HEK293 (cell line): ENCODE data around the gene CORO2B.

ENCODE experiments used
- CTCF ChIA-PET: fragments of 350-600 bp; formaldehyde crosslinking; extraction: SDS; loops from one replicate; lab custom pipeline; 2021; ENCODE audit warnings: antibody characterized with exemption; lab: Yijun Ruan, JAX
- POLR2A ChIA-PET: fragments of 300-600 bp; formaldehyde crosslinking; extraction: SDS; loops from one replicate; lab custom pipeline; 2020; ENCODE audit warnings: antibody characterized with exemption, inconsistent platforms; lab: Yijun Ruan, JAX
- H3K27ac ChIP-seq: fragments of 200-500 bp; sonication (Bioruptor generic); 2 replicates; pipeline ENCODE4 v1.5.1; 2014; ENCODE audit warnings: low read depth, low read length, control low read depth, inconsistent platforms; ENCODE audit errors: extremely low read depth
- H3K36me3 ChIP-seq, 2 experiments: fragments of 200-500 bp in 1 of 2; sonication (Bioruptor generic) in 1 of 2; 1 replicate in 1 of 2; 2 replicates in 1 of 2; pipeline ENCODE4 v1.5.1; 2014 to 2017; ENCODE audit warnings: inconsistent platforms in 2 of 2, low read length in 2 of 2; ENCODE audit not compliant: control insufficient read depth in 2 of 2, insufficient read depth in 1 of 2
- H3K4me1 ChIP-seq: fragments of 200-500 bp; sonication (Bioruptor generic); 2 replicates; pipeline ENCODE4 v1.5.1; 2014; ENCODE audit warnings: mild to moderate bottlenecking, low read length, inconsistent platforms; ENCODE audit not compliant: control insufficient read depth, insufficient read depth
- H3K4me3 ChIP-seq: 2 replicates; pipeline ENCODE4 v1.5.1; 2011; ENCODE audit warnings: low read depth, mild to moderate bottlenecking, control low read depth, low read length, moderate library complexity
- H3K9me3 ChIP-seq: fragments of 200-500 bp; sonication (Bioruptor generic); 2 replicates; pipeline ENCODE4 v1.5.1; 2014; ENCODE audit warnings: low read depth, low read length, inconsistent platforms; ENCODE audit not compliant: control insufficient read depth, insufficient read depth
- BCL11A ChIP-seq: fragments of 450-650 bp; formaldehyde crosslinking; IDR thresholded peaks from 2 replicates; pipeline ENCODE4 v1.5.1; 2016; ENCODE audit warnings: low read depth, missing biosample characterization, missing genetic modification characterization
- EGR2 ChIP-seq: fragments of 450-650 bp; formaldehyde crosslinking; IDR thresholded peaks from 2 replicates; pipeline ENCODE4 v1.5.1; 2016; ENCODE audit warnings: low read depth, missing biosample characterization, missing genetic modification characterization
- GLIS1 ChIP-seq: fragments of 450-650 bp; formaldehyde crosslinking; IDR thresholded peaks from 2 replicates; pipeline ENCODE4 v1.5.1; 2016; ENCODE audit warnings: missing biosample characterization, missing genetic modification characterization
- KLF8 ChIP-seq: fragments of 450-650 bp; formaldehyde crosslinking; IDR thresholded peaks from 2 replicates; pipeline ENCODE4 v1.5.1; 2016; ENCODE audit warnings: missing biosample characterization, missing genetic modification characterization
- YY2 ChIP-seq: fragments of 450-650 bp; formaldehyde crosslinking; IDR thresholded peaks from 2 replicates; pipeline ENCODE4 v1.5.1; 2016; ENCODE audit warnings: missing biosample characterization, missing genetic modification characterization
- ZFHX2 ChIP-seq: fragments of 450-650 bp; formaldehyde crosslinking; conservative IDR thresholded peaks from 2 replicates; pipeline ENCODE4 v1.5.1; 2016; ENCODE audit warnings: missing biosample characterization, missing genetic modification characterization
- ZNF169 ChIP-seq: fragments of 450-650 bp; formaldehyde crosslinking; IDR thresholded peaks from 2 replicates; pipeline ENCODE4 v1.5.1; 2016; ENCODE audit warnings: missing biosample characterization, missing genetic modification characterization
- ZNF174 ChIP-seq: fragments of 450-650 bp; formaldehyde crosslinking; IDR thresholded peaks from 2 replicates; pipeline ENCODE4 v1.5.0; 2017; ENCODE audit warnings: missing biosample characterization, mild to moderate bottlenecking, missing genetic modification characterization
- ZNF19 ChIP-seq: fragments of 450-650 bp; formaldehyde crosslinking; IDR thresholded peaks from 2 replicates; pipeline ENCODE4; 2016; ENCODE audit warnings: missing biosample characterization, missing genetic modification characterization, low read depth
- ZNF394 ChIP-seq: fragments of 450-650 bp; formaldehyde crosslinking; IDR thresholded peaks from 2 replicates; pipeline ENCODE4 v1.5.1; 2016; ENCODE audit warnings: missing biosample characterization, missing genetic modification characterization, mild to moderate bottlenecking, moderate library complexity, borderline replicate concordance
- ZNF423 ChIP-seq: fragments of 450-650 bp; formaldehyde crosslinking; IDR thresholded peaks from 2 replicates; pipeline ENCODE4 v1.5.1; 2016; ENCODE audit warnings: missing biosample characterization, missing genetic modification characterization
- ZNF473 ChIP-seq: fragments of 450-650 bp; formaldehyde crosslinking; IDR thresholded peaks from 2 replicates; pipeline ENCODE4 v1.5.1; 2017; ENCODE audit warnings: missing biosample characterization, missing genetic modification characterization
- ZNF785 ChIP-seq: fragments of 450-650 bp; formaldehyde crosslinking; IDR thresholded peaks from 2 replicates; pipeline ENCODE4 v1.5.1; 2016; ENCODE audit warnings: missing biosample characterization, missing genetic modification characterization
- ZNF791 ChIP-seq: fragments of 450-650 bp; formaldehyde crosslinking; IDR thresholded peaks from 2 replicates; pipeline ENCODE4 v1.5.1; 2016; ENCODE audit warnings: missing biosample characterization, missing genetic modification characterization
- ZNF843 ChIP-seq: fragments of 450-650 bp; formaldehyde crosslinking; IDR thresholded peaks from 2 replicates; pipeline ENCODE4 v1.5.1; 2016; ENCODE audit warnings: missing biosample characterization, missing genetic modification characterization
- TF ChIP-seq, protein P1 (sequence below): fragments of 450-650 bp; formaldehyde crosslinking; IDR thresholded peaks from 2 replicates; pipeline ENCODE4 v1.5.1; 2017; ENCODE audit warnings: missing biosample characterization, missing genetic modification characterization
- TF ChIP-seq, protein P2 (sequence below): fragments of 450-650 bp; formaldehyde crosslinking; IDR thresholded peaks from 2 replicates; pipeline ENCODE4 v1.5.1; 2017; ENCODE audit warnings: missing biosample characterization, missing genetic modification characterization
- TF ChIP-seq, protein P3 (sequence below): fragments of 450-650 bp; formaldehyde crosslinking; IDR thresholded peaks from 2 replicates; pipeline ENCODE4 v1.5.1; 2016; ENCODE audit warnings: missing biosample characterization, missing genetic modification characterization, borderline replicate concordance
- TF ChIP-seq, protein P4 (sequence below): fragments of 450-650 bp; formaldehyde crosslinking; IDR thresholded peaks from 2 replicates; pipeline ENCODE4 v1.5.1; 2017; ENCODE audit warnings: missing biosample characterization, missing genetic modification characterization
- TF ChIP-seq, protein P5 (sequence below): fragments of 450-650 bp; formaldehyde crosslinking; IDR thresholded peaks from 2 replicates; pipeline ENCODE4 v1.5.1; 2016; ENCODE audit warnings: missing biosample characterization, missing genetic modification characterization
- TF ChIP-seq, protein P6 (sequence below): fragments of 450-650 bp; formaldehyde crosslinking; IDR thresholded peaks from 2 replicates; pipeline ENCODE4 v1.5.1; 2016; ENCODE audit warnings: missing biosample characterization, missing genetic modification characterization
- TF ChIP-seq, protein P7 (sequence below): fragments of 450-650 bp; formaldehyde crosslinking; IDR thresholded peaks from 2 replicates; pipeline ENCODE4 v1.5.1; 2017; ENCODE audit warnings: missing biosample characterization, mild to moderate bottlenecking, missing genetic modification characterization, moderate library complexity

CORO2B gene

DNA sequence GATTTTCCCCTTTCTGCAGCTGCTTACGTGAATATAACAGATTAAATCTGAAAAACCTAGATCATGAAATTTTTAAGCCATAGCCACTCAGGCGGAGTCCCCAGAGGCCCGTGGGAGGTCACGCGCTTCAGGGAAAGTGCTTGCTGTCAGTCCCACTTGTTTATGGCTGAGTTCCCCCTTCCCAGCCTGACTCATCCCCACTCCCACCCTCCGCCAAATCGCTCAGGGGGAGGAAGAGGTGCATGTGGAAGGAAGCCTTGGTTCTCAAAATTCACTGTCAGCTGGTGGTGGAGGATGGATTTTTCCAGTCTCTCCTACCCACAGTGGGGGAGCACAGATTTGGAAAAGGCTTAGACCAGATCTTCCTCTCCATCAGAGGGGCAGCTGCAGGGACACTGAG lies 67.4 kb downstream of the CORO2B start:
- ChIA-PET POLR2A (no interaction called here), CTCF (interaction anchor here (1.2 to 1.3 kb wide), 4 partner anchors 11 to 91 kb away, joined by 3 to 7 read pairs (median 4); no protein-coding TSS in a partner anchor)
- no peak overlapping the region for H3K27ac ChIP-seq
- no peaks in the 10 kb centered on the region; a peak in 1 of 3 replicates for H3K36me3 ChIP-seq
- peaks cover 5% of the 10 kb centered on the region; the same call in 1 of the 2 replicates for H3K4me1 ChIP-seq
- H3K9me3 ChIP-seq, result no peaks in the 10 kb centered on the region
- no peak overlapping the region for H3K4me3 ChIP-seq
- TF ChIP-seq ZNF785 (tag by site-specific recombination) (no peak), ZNF843 (tag by site-specific recombination) (no peak), ZNF791 (tag by site-specific recombination) (no peak), YY2 (tag by site-specific recombination) (no peak), KLF8 (no peak), BCL11A (tag by site-specific recombination) (no peak), ZNF174 (tag by site-specific recombination) (no peak), ZNF169 (no peak), ZNF394 (tag by site-specific recombination) (no peak), EGR2 (tag by site-specific recombination) (peak; percentile 94), ZFHX2 (tag by site-specific recombination) (peak; percentile 93), GLIS1 (tag by site-specific recombination) (0 out of 2 replicates have a peak, but pooled peaks have one; percentile 14), ZNF19 (tag by site-specific recombination) (no peak), ZNF473 (tag by site-specific recombination) (no peak), ZNF423 (tag by site-specific recombination) (no peak)
- TF ChIP-seq, protein P1, sequence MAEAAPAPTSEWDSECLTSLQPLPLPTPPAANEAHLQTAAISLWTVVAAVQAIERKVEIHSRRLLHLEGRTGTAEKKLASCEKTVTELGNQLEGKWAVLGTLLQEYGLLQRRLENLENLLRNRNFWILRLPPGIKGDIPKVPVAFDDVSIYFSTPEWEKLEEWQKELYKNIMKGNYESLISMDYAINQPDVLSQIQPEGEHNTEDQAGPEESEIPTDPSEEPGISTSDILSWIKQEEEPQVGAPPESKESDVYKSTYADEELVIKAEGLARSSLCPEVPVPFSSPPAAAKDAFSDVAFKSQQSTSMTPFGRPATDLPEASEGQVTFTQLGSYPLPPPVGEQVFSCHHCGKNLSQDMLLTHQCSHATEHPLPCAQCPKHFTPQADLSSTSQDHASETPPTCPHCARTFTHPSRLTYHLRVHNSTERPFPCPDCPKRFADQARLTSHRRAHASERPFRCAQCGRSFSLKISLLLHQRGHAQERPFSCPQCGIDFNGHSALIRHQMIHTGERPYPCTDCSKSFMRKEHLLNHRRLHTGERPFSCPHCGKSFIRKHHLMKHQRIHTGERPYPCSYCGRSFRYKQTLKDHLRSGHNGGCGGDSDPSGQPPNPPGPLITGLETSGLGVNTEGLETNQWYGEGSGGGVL (tag by site-specific recombination), result peak; percentile 55; the same call in 1 of the 2 replicates
- TF ChIP-seq, protein P2, sequence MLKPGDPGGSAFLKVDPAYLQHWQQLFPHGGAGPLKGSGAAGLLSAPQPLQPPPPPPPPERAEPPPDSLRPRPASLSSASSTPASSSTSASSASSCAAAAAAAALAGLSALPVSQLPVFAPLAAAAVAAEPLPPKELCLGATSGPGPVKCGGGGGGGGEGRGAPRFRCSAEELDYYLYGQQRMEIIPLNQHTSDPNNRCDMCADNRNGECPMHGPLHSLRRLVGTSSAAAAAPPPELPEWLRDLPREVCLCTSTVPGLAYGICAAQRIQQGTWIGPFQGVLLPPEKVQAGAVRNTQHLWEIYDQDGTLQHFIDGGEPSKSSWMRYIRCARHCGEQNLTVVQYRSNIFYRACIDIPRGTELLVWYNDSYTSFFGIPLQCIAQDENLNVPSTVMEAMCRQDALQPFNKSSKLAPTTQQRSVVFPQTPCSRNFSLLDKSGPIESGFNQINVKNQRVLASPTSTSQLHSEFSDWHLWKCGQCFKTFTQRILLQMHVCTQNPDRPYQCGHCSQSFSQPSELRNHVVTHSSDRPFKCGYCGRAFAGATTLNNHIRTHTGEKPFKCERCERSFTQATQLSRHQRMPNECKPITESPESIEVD, result peak; percentile 50; the same call in 1 of the 2 replicates
- TF ChIP-seq, protein P3, sequence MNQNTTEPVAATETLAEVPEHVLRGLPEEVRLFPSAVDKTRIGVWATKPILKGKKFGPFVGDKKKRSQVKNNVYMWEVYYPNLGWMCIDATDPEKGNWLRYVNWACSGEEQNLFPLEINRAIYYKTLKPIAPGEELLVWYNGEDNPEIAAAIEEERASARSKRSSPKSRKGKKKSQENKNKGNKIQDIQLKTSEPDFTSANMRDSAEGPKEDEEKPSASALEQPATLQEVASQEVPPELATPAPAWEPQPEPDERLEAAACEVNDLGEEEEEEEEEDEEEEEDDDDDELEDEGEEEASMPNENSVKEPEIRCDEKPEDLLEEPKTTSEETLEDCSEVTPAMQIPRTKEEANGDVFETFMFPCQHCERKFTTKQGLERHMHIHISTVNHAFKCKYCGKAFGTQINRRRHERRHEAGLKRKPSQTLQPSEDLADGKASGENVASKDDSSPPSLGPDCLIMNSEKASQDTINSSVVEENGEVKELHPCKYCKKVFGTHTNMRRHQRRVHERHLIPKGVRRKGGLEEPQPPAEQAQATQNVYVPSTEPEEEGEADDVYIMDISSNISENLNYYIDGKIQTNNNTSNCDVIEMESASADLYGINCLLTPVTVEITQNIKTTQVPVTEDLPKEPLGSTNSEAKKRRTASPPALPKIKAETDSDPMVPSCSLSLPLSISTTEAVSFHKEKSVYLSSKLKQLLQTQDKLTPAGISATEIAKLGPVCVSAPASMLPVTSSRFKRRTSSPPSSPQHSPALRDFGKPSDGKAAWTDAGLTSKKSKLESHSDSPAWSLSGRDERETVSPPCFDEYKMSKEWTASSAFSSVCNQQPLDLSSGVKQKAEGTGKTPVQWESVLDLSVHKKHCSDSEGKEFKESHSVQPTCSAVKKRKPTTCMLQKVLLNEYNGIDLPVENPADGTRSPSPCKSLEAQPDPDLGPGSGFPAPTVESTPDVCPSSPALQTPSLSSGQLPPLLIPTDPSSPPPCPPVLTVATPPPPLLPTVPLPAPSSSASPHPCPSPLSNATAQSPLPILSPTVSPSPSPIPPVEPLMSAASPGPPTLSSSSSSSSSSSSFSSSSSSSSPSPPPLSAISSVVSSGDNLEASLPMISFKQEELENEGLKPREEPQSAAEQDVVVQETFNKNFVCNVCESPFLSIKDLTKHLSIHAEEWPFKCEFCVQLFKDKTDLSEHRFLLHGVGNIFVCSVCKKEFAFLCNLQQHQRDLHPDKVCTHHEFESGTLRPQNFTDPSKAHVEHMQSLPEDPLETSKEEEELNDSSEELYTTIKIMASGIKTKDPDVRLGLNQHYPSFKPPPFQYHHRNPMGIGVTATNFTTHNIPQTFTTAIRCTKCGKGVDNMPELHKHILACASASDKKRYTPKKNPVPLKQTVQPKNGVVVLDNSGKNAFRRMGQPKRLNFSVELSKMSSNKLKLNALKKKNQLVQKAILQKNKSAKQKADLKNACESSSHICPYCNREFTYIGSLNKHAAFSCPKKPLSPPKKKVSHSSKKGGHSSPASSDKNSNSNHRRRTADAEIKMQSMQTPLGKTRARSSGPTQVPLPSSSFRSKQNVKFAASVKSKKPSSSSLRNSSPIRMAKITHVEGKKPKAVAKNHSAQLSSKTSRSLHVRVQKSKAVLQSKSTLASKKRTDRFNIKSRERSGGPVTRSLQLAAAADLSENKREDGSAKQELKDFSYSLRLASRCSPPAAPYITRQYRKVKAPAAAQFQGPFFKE, result no peak
- TF ChIP-seq, protein P4, sequence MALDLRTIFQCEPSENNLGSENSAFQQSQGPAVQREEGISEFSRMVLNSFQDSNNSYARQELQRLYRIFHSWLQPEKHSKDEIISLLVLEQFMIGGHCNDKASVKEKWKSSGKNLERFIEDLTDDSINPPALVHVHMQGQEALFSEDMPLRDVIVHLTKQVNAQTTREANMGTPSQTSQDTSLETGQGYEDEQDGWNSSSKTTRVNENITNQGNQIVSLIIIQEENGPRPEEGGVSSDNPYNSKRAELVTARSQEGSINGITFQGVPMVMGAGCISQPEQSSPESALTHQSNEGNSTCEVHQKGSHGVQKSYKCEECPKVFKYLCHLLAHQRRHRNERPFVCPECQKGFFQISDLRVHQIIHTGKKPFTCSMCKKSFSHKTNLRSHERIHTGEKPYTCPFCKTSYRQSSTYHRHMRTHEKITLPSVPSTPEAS (tag by site-specific recombination), result no peak
- TF ChIP-seq, protein P5, sequence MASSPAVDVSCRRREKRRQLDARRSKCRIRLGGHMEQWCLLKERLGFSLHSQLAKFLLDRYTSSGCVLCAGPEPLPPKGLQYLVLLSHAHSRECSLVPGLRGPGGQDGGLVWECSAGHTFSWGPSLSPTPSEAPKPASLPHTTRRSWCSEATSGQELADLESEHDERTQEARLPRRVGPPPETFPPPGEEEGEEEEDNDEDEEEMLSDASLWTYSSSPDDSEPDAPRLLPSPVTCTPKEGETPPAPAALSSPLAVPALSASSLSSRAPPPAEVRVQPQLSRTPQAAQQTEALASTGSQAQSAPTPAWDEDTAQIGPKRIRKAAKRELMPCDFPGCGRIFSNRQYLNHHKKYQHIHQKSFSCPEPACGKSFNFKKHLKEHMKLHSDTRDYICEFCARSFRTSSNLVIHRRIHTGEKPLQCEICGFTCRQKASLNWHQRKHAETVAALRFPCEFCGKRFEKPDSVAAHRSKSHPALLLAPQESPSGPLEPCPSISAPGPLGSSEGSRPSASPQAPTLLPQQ (tag by site-specific recombination), result no peak
- TF ChIP-seq, protein P6, sequence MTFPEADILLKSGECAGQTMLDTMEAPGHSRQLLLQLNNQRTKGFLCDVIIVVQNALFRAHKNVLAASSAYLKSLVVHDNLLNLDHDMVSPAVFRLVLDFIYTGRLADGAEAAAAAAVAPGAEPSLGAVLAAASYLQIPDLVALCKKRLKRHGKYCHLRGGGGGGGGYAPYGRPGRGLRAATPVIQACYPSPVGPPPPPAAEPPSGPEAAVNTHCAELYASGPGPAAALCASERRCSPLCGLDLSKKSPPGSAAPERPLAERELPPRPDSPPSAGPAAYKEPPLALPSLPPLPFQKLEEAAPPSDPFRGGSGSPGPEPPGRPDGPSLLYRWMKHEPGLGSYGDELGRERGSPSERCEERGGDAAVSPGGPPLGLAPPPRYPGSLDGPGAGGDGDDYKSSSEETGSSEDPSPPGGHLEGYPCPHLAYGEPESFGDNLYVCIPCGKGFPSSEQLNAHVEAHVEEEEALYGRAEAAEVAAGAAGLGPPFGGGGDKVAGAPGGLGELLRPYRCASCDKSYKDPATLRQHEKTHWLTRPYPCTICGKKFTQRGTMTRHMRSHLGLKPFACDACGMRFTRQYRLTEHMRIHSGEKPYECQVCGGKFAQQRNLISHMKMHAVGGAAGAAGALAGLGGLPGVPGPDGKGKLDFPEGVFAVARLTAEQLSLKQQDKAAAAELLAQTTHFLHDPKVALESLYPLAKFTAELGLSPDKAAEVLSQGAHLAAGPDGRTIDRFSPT, result no peak
- TF ChIP-seq, protein P7, sequence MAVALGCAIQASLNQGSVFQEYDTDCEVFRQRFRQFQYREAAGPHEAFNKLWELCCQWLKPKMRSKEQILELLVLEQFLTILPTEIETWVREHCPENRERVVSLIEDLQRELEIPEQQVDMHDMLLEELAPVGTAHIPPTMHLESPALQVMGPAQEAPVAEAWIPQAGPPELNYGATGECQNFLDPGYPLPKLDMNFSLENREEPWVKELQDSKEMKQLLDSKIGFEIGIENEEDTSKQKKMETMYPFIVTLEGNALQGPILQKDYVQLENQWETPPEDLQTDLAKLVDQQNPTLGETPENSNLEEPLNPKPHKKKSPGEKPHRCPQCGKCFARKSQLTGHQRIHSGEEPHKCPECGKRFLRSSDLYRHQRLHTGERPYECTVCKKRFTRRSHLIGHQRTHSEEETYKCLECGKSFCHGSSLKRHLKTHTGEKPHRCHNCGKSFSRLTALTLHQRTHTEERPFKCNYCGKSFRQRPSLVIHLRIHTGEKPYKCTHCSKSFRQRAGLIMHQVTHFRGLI (tag by site-specific recombination), result no peak
